ENCODE measurements around the gene RELT. TPM values are rescaled to one million over a fixed set of nuclear protein-coding genes. Genes with fewer than 3 reads are reported as not detected.

RELT gene
- total and polyA plus RNA-seq, 2 donors (not counting 1 experiment from before 2014, with no cell fraction given), result 71.6 to 92.4 TPM

- no peaks in the 10 kb centered on the region for H3K9me3 Mint-ChIP-seq (ENCODE audit: insufficient read depth)
- TF ChIP-seq CTCF (IDR thresholded peaks at IDR 0.05) (no peak), EZH2 (IDR thresholded peaks at IDR 0.05; ENCODE audit: borderline replicate concordance, insufficient read depth, low read depth, low read length, poor library complexity, severe bottlenecking) (no peak)
- H3K4me1 ChIP-seq (ENCODE audit: control insufficient read depth in 2 of 2, insufficient read depth in 2 of 2, low read length in 2 of 2), result no peaks in the 10 kb centered on the region
- ChIA-PET POLR2A (no interaction called here), CTCF (interaction anchor here (1.7 to 2.4 kb wide), 2 partner anchors 8 to 58 kb away, joined by 6 to 9 read pairs; no protein-coding TSS in a partner anchor)
- H4K20me1 ChIP-seq (ENCODE audit: control insufficient read depth, insufficient read depth, low read length, poor library complexity, severe bottlenecking), result no peaks in the 10 kb centered on the region
- no peak overlapping the region for H2AFZ ChIP-seq (ENCODE audit: insufficient read depth, low read depth, low read length, poor library complexity, severe bottlenecking)
- H3K27ac Mint-ChIP-seq, result no peak overlapping the region
- no peak overlapping the region for H3K4me2 ChIP-seq (replicated peaks; ENCODE audit: low read depth, low read length, poor library complexity, severe bottlenecking)
- H3K4me3 ChIP-seq (ENCODE audit: control extremely low read depth in 1 of 5, extremely low read depth in 1 of 5, insufficient read depth in 1 of 5, low read depth in 2 of 5, low read length in 4 of 5), result no peak overlapping the region
- WGBS (ENCODE audit: insufficient coverage), result 100% methylated on average over 8 of the region's 8 CpGs
- intact Hi-C loops (cut with micrococcal nuclease), result no loop called here
- no peaks in the 10 kb centered on the region for H3K4me1 Mint-ChIP-seq
- no peaks in the 10 kb centered on the region for H3K27me3 Mint-ChIP-seq
- ATAC-seq (ENCODE audit: low read depth) (no peak), DNase-seq (no peak)
- no peaks in the 10 kb centered on the region for H3K9me3 ChIP-seq (ENCODE audit: control extremely low read depth in 1 of 3, control insufficient read depth in 2 of 3, insufficient read depth in 1 of 3, low read length in 2 of 3)
- H3K9ac ChIP-seq (ENCODE audit: low read length), result no peak overlapping the region
- no peak overlapping the region for H3K27ac ChIP-seq (ENCODE audit: low read length in 2 of 2)
- no peaks in the 10 kb centered on the region for H3K27me3 ChIP-seq (replicated peaks in 1 of 4; ENCODE audit: control extremely low read depth in 1 of 4, control insufficient read depth in 3 of 4, insufficient read depth in 4 of 4, low read length in 3 of 4)
- no peak overlapping the region for H3K4me3 Mint-ChIP-seq
- H3K79me2 ChIP-seq (ENCODE audit: control insufficient read depth, insufficient read depth, low read length), result no peaks in the 10 kb centered on the region
- H3K36me3 ChIP-seq (replicated peaks in 1 of 2; ENCODE audit: control extremely low read depth in 1 of 2, control insufficient read depth in 1 of 2, extremely low read depth in 1 of 2, insufficient read depth in 2 of 2, low read length in 1 of 2), result peaks cover 0 to 49% of the 10 kb centered on the region in 2 experiments
These were observed 33.2 kb downstream of the RELT start for GRCh38 chr11:73409431-73409830.

GRCh38 chr11:73410627-73411026 is 34.4 kb downstream of the RELT start:
- peaks cover 4% of the 10 kb centered on the region for H3K4me1 Mint-ChIP-seq
- TF ChIP-seq EZH2 (IDR thresholded peaks at IDR 0.05; ENCODE audit: borderline replicate concordance, insufficient read depth, low read depth, low read length, poor library complexity, severe bottlenecking) (no peak), CTCF (IDR thresholded peaks at IDR 0.05) (no peak)
- H3K9me3 Mint-ChIP-seq (ENCODE audit: insufficient read depth), result no peaks in the 10 kb centered on the region
- Histone ChIP-seq H3K4me3 (ENCODE audit: control extremely low read depth in 1 of 5, extremely low read depth in 1 of 5, insufficient read depth in 1 of 5, low read depth in 2 of 5, low read length in 4 of 5) (no peak overlapping the region), H4K20me1 (ENCODE audit: control insufficient read depth, insufficient read depth, low read length, poor library complexity, severe bottlenecking) (no peaks in the 10 kb centered on the region), H2AFZ (ENCODE audit: insufficient read depth, low read depth, low read length, poor library complexity, severe bottlenecking) (no peak overlapping the region), H3K9me3 (ENCODE audit: control extremely low read depth in 1 of 3, control insufficient read depth in 2 of 3, insufficient read depth in 1 of 3, low read length in 2 of 3) (no peaks in the 10 kb centered on the region), H3K4me1 (ENCODE audit: control insufficient read depth in 2 of 2, insufficient read depth in 2 of 2, low read length in 2 of 2) (no peaks in the 10 kb centered on the region), H3K27me3 (replicated peaks in 1 of 4; ENCODE audit: control extremely low read depth in 1 of 4, control insufficient read depth in 3 of 4, insufficient read depth in 4 of 4, low read length in 3 of 4) (no peaks in the 10 kb centered on the region), H3K9ac (ENCODE audit: low read length) (no peak overlapping the region), H3K27ac (ENCODE audit: low read length in 2 of 2) (peak overlapping the region in 1 of 2 donors; percentile 41), H3K4me2 (replicated peaks; ENCODE audit: low read depth, low read length, poor library complexity, severe bottlenecking) (no peak overlapping the region), H3K36me3 (replicated peaks in 1 of 2; ENCODE audit: control extremely low read depth in 1 of 2, control insufficient read depth in 1 of 2, extremely low read depth in 1 of 2, insufficient read depth in 2 of 2, low read length in 1 of 2) (peaks cover 0 to 50% of the 10 kb centered on the region in 2 experiments), H3K79me2 (ENCODE audit: control insufficient read depth, insufficient read depth, low read length) (no peaks in the 10 kb centered on the region)
- no peak overlapping the region for H3K4me3 Mint-ChIP-seq
- no peak overlapping the region for H3K27ac Mint-ChIP-seq
- H3K27me3 Mint-ChIP-seq, result no peaks in the 10 kb centered on the region
- ATAC-seq (ENCODE audit: low read depth), result no peak
- WGBS (ENCODE audit: insufficient coverage), result no CpG with 5 or more reads among the region's 1 CpG
- ChIA-PET POLR2A (no interaction called here), CTCF (interaction anchor here (0.7 to 2.4 kb wide), 4 partner anchors 10 to 69 kb away, joined by 4 to 9 read pairs (median 6); no protein-coding TSS in a partner anchor)
- DNase-seq, result no peak
- intact Hi-C loops (cut with micrococcal nuclease), result no loop called here
